Lower lobe of right lung (tissue), 2 donors: ENCODE data around the gene PLA2G4A. TPM values are rescaled to one million over a fixed set of nuclear protein-coding genes. Genes with fewer than 3 reads are reported as not detected.

Experiments
- ATAC-seq, 2 donors: fragments of 200-7000 bp; cut with Tn5 transposase; one replicate each; pipeline ENCODE4 v1.9.1; 2020 to 2022; ENCODE audit warnings: mild to moderate bottlenecking in 2 of 2, moderate library complexity in 2 of 2
- DNase-seq: peaks from one replicate; pipeline ENCODE4 v3.0.0-alpha.2; 2020
- H3K27ac ChIP-seq: fragments of 200-600 bp; one replicate; pipeline ENCODE4 v1.8.0; 2022
- H3K27me3 ChIP-seq: fragments of 200-600 bp; one replicate; pipeline ENCODE4 v1.8.0; 2022; ENCODE audit warnings: low read depth
- H3K36me3 ChIP-seq: fragments of 200-600 bp; one replicate; pipeline ENCODE4 v1.8.0; 2022; ENCODE audit warnings: mild to moderate bottlenecking
- H3K4me1 ChIP-seq: fragments of 200-600 bp; one replicate; pipeline ENCODE4 v1.8.0; 2022
- H3K4me3 ChIP-seq: fragments of 200-600 bp; one replicate; pipeline ENCODE4 v1.8.0; 2022; ENCODE audit warnings: mild to moderate bottlenecking
- H3K9me3 ChIP-seq: fragments of 200-600 bp; one replicate; pipeline ENCODE4 v1.8.0; 2022
- CTCF ChIP-seq: fragments of 200-600 bp; IDR thresholded peaks from one replicate; pipeline ENCODE4 v1.8.0; 2022; ENCODE audit warnings: antibody characterized with exemption, mild to moderate bottlenecking
- intact Hi-C: fragments of 100-400 bp; cut with DNase I; formaldehyde crosslinking; loops from one replicate; pipeline ENCODE4 v1.11.0; 2022
- total RNA-seq: library from RNA; stranded (reverse); fragmentation: NEBNext Ultra II Directional; extraction: Animal tissue kit (Norgen Biotek cat#: 25700); gene quantifications from one replicate; pipeline ENCODE4 v1.2.1, GENCODE V29; 2021
- donor health status: DM: no; HTN: yes; CAD: no; lungs with severe emphysema.

PLA2G4A gene
- total RNA-seq, 1 donor from 2014 or later, result 10.1 TPM

- no peaks in the 10 kb centered on the region for H3K36me3 ChIP-seq
- H3K4me1 ChIP-seq, result no peaks in the 10 kb centered on the region
- DNase-seq, result no peak
- H3K27ac ChIP-seq, result no peak overlapping the region
- H3K27me3 ChIP-seq, result no peaks in the 10 kb centered on the region
- intact Hi-C loops, result no loop called here
- ATAC-seq, result no peak
- no peak for TF ChIP-seq CTCF
- H3K9me3 ChIP-seq, result no peaks in the 10 kb centered on the region
- no peak overlapping the region for H3K4me3 ChIP-seq
Measured at GRCh38 chr1:186858923-186859322, 30.2 kb downstream of the PLA2G4A start.

GRCh38 chr1:186859995-186860394 lies 31.2 kb downstream of the PLA2G4A start:
- no peaks in the 10 kb centered on the region for H3K9me3 ChIP-seq
- H3K27me3 ChIP-seq, result no peaks in the 10 kb centered on the region
- no peak for DNase-seq
- TF ChIP-seq CTCF, result no peak
- no peaks in the 10 kb centered on the region for H3K36me3 ChIP-seq
- no peak overlapping the region for H3K4me3 ChIP-seq
- ATAC-seq, result no peak
- intact Hi-C loops, result no loop called here
- no peaks in the 10 kb centered on the region for H3K4me1 ChIP-seq
- no peak overlapping the region for H3K27ac ChIP-seq

GRCh38 chr1:186864296-186864695 lies 35.5 kb downstream of the PLA2G4A start:
- no peak for DNase-seq
- Histone ChIP-seq H3K4me3 (no peak overlapping the region), H3K4me1 (no peaks in the 10 kb centered on the region), H3K27me3 (no peaks in the 10 kb centered on the region), H3K9me3 (no peaks in the 10 kb centered on the region), H3K27ac (no peak overlapping the region), H3K36me3 (no peaks in the 10 kb centered on the region)
- ATAC-seq, result no peak
- intact Hi-C loops, result no loop called here
- TF ChIP-seq CTCF, result no peak

- ATAC-seq (no peak), DNase-seq (no peak)
- intact Hi-C loops, result no loop called here
- Histone ChIP-seq H3K4me3 (no peak overlapping the region), H3K4me1 (peaks cover 3% of the 10 kb centered on the region), H3K36me3 (no peaks in the 10 kb centered on the region), H3K9me3 (no peaks in the 10 kb centered on the region), H3K27ac (no peak overlapping the region), H3K27me3 (no peaks in the 10 kb centered on the region)
- no peak for TF ChIP-seq CTCF
Measured at GRCh38 chr1:186865253-186865652, 36.5 kb downstream of the PLA2G4A start.

GRCh38 chr1:186865857-186866256 lies 37.1 kb downstream of the PLA2G4A start:
- Histone ChIP-seq H3K4me1 (peaks cover 3% of the 10 kb centered on the region), H3K27ac (no peak overlapping the region), H3K9me3 (no peaks in the 10 kb centered on the region), H3K27me3 (no peaks in the 10 kb centered on the region), H3K36me3 (no peaks in the 10 kb centered on the region), H3K4me3 (no peak overlapping the region)
- DNase-seq (no peak), ATAC-seq (no peak)
- intact Hi-C loops, result no loop called here
- TF ChIP-seq CTCF, result no peak
